Stimulated activated naive B cell treated with anti-CD40 and anti-IgM and Interleukin-4, amounts not matched to agents 10 μg/mL and 1 μg/mL and 100 μg/mL, for 72 hours (primary cell): Measurements from ENCODE around the gene SIRPB2.

ENCODE experiments used
- ATAC-seq, 2 donors: fragments of 150-1000 bp; cut with Tn5 transposase; replicated peaks; 2 replicates each; pipeline ENCODE4 v1.10.0; 2021; ENCODE audit warnings: moderate library complexity in 1 of 2
- DNase-seq: peaks from one replicate; pipeline ENCODE4 v3.0.0; 2021
- H3K27ac Mint-ChIP-seq: one replicate; pipeline ENCODE4 v1.8.0; 2022; ENCODE audit warnings: mild to moderate bottlenecking, mixed read lengths
- H3K27me3 Mint-ChIP-seq, 2 donors: one replicate each; pipeline ENCODE4 v1.8.0; 2022; ENCODE audit warnings: mixed read lengths in 2 of 2
- H3K36me3 Mint-ChIP-seq, 2 donors: one replicate each; pipeline ENCODE4 v1.8.0; 2022; ENCODE audit warnings: mixed read lengths in 2 of 2, mild to moderate bottlenecking in 1 of 2
- H3K4me1 Mint-ChIP-seq, 2 donors: one replicate each; pipeline ENCODE4 v1.8.0; 2022; ENCODE audit warnings: mixed read lengths in 2 of 2, mild to moderate bottlenecking in 1 of 2
- H3K4me3 Mint-ChIP-seq, 2 donors: one replicate each; pipeline ENCODE4 v1.8.0; 2022; ENCODE audit warnings: mild to moderate bottlenecking in 2 of 2, mixed read lengths in 2 of 2, moderate library complexity in 1 of 2
- H3K9me3 Mint-ChIP-seq, 2 donors: one replicate each; pipeline ENCODE4 v1.8.0; 2022; ENCODE audit warnings: mixed read lengths in 2 of 2, mild to moderate bottlenecking in 1 of 2

SIRPB2 gene

DNA sequence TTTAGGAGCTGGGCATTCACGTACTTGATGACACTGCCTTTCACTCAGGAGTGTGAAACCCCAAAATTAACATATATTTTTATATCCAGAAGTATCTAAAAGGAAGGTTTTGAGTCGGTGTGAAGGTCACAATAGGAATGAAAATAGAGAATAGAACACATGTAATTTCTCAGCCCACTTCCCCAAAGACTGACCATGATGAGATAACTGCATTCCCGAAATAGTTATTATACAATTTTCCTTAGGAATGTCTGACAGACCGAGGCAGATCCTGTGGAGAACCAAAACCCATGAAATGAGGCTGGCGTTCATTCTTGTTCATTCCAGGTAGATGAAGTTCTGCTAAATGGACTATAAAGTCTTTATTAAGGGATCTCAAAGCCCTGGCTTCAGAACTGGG is 34.9 kb downstream of the SIRPB2 start:
- Mint-ChIP-seq H3K27me3 (no peaks in the 10 kb centered on the region), H3K36me3 (peaks cover 68 to 79% of the 10 kb centered on the region in 2 donors), H3K4me3 (no peak overlapping the region), H3K9me3 (peaks cover 4 to 5% of the 10 kb centered on the region in 2 donors), H3K27ac (no peak overlapping the region), H3K4me1 (peaks cover 12% of the 10 kb centered on the region in 2 donors)
- DNase-seq: no peak
- no peak for ATAC-seq

GRCh38 chr20:1450926-1451491 is 40.2 kb downstream of the SIRPB2 start:
- no peak for DNase-seq
- Mint-ChIP-seq H3K36me3 (peaks cover 58 to 59% of the 10 kb centered on the region in 2 donors), H3K4me3 (no peak overlapping the region), H3K27me3 (no peaks in the 10 kb centered on the region), H3K4me1 (peaks cover under 1 to 3% of the 10 kb centered on the region in 2 donors), H3K9me3 (peaks cover 7 to 8% of the 10 kb centered on the region in 2 donors), H3K27ac (no peak overlapping the region)
- no peak for ATAC-seq

DNA sequence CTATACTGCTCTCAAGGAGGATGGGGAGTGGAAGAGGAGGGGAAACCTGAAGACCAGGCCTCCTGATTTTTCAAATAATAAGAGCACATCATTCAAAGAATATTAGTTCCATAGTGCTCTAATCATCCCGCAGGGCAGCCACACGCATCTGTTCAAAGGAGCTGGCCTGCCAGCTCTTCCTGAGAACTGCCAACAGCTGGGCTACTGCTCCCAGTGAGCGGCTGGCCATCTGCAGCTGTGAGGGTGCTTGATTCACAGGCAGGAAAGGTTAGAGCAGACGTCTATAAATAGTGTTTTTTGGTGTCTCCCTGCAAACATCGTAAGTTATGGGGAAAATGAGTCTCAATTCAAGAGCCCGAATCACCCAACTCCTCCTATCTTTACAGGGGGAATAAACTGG is 41.9 kb downstream of the SIRPB2 start:
- H3K27ac Mint-ChIP-seq: no peak overlapping the region
- peaks cover 53 to 62% of the 10 kb centered on the region in 2 donors for H3K36me3 Mint-ChIP-seq
- H3K4me3 Mint-ChIP-seq: no peak overlapping the region
- ATAC-seq (no peak), DNase-seq (no peak)
- peaks cover 7 to 8% of the 10 kb centered on the region in 2 donors for H3K9me3 Mint-ChIP-seq
- no peaks in the 10 kb centered on the region for H3K27me3 Mint-ChIP-seq
- no peaks in the 10 kb centered on the region for H3K4me1 Mint-ChIP-seq

GRCh38 chr20:1448081-1448620 is 43.1 kb downstream of the SIRPB2 start:
- Mint-ChIP-seq H3K9me3 (peaks cover 7 to 8% of the 10 kb centered on the region in 2 donors), H3K4me3 (no peak overlapping the region), H3K4me1 (no peaks in the 10 kb centered on the region), H3K27ac (no peak overlapping the region), H3K27me3 (no peaks in the 10 kb centered on the region), H3K36me3 (peaks cover 48 to 61% of the 10 kb centered on the region in 2 donors)
- DNase-seq: no peak
- ATAC-seq: no peak

DNA sequence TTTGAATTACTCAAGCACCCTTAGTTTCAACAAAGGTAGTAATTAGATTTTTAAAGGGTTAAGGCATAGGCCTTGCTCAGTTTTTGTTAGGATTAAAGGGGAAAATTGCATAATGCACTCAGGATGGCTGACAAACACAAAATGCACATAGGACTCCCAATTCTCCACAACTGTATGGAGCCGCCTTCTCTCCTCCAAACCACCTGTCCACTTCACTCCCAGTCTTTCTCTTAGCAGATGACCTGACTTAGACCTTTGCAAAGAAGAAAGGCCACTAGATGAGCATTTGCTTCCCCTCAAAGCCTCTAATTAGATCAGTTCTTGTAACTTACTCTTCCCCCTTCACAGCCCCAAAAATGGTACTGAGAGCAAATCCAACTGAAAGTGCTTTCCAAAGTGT is 44.7 kb downstream of the SIRPB2 start:
- no peak for ATAC-seq
- Mint-ChIP-seq H3K27ac (peak overlapping the region; percentile 31), H3K36me3 (peaks cover 35 to 59% of the 10 kb centered on the region in 2 donors), H3K27me3 (no peaks in the 10 kb centered on the region), H3K4me3 (no peak overlapping the region), H3K4me1 (no peaks in the 10 kb centered on the region), H3K9me3 (peaks cover 5% of the 10 kb centered on the region in 2 donors)
- no peak for DNase-seq

- Mint-ChIP-seq H3K4me1 (peaks cover 5 to 6% of the 10 kb centered on the region in 2 donors), H3K27ac (no peak overlapping the region), H3K27me3 (no peaks in the 10 kb centered on the region), H3K9me3 (no peaks in the 10 kb centered on the region), H3K36me3 (peaks cover 25 to 59% of the 10 kb centered on the region in 2 donors), H3K4me3 (no peak overlapping the region)
- DNase-seq (no peak), ATAC-seq (no peak)
Measured at GRCh38 chr20:1443085-1443484, 48.1 kb downstream of the SIRPB2 start.

GRCh38 chr20:1442304-1442703 is 48.9 kb downstream of the SIRPB2 start:
- H3K27me3 Mint-ChIP-seq: no peaks in the 10 kb centered on the region
- peaks cover 7 to 9% of the 10 kb centered on the region in 2 donors for H3K4me1 Mint-ChIP-seq
- no peaks in the 10 kb centered on the region for H3K9me3 Mint-ChIP-seq
- H3K27ac Mint-ChIP-seq: no peak overlapping the region
- no peak overlapping the region for H3K4me3 Mint-ChIP-seq
- H3K36me3 Mint-ChIP-seq: peaks cover 24 to 59% of the 10 kb centered on the region in 2 donors
- ATAC-seq: no peak
- DNase-seq: no peak

DNA sequence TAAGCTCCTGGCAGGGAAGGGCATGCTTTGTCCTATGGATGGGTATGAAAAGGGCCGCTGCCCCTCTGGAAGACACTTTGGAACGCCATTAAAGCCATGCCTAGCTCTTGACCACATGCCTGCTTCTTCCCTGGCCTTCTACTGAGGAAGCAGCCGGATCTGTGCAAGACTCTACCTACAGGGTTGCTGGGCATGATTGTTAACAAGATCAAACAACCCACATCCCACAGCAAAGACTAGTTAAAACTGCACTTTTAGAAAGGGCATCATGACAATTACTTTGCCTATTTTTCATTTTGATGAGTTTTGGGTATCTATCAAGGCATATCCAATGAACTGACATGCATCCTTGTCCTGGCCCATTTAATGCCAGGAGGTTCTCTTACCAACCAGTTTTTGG is 50.1 kb downstream of the SIRPB2 start:
- Mint-ChIP-seq H3K4me1 (peaks cover 9 to 13% of the 10 kb centered on the region in 2 donors), H3K9me3 (no peaks in the 10 kb centered on the region), H3K36me3 (peaks cover 20 to 57% of the 10 kb centered on the region in 2 donors), H3K27me3 (no peaks in the 10 kb centered on the region), H3K4me3 (no peak overlapping the region), H3K27ac (no peak overlapping the region)
- DNase-seq: no peak
- no peak for ATAC-seq

- ATAC-seq: peak in 1 of 2 donors; percentile 43
- H3K4me1 Mint-ChIP-seq: peaks cover 11 to 23% of the 10 kb centered on the region in 2 donors
- DNase-seq: no peak
- H3K9me3 Mint-ChIP-seq: no peaks in the 10 kb centered on the region
- no peak overlapping the region for H3K27ac Mint-ChIP-seq
- no peaks in the 10 kb centered on the region for H3K27me3 Mint-ChIP-seq
- peaks cover 15 to 52% of the 10 kb centered on the region in 2 donors for H3K36me3 Mint-ChIP-seq
- H3K4me3 Mint-ChIP-seq: no peak overlapping the region
Measured at GRCh38 chr20:1440024-1440423, 51.2 kb downstream of the SIRPB2 start.

GRCh38 chr20:1438361-1438760 is 52.9 kb downstream of the SIRPB2 start:
- Mint-ChIP-seq H3K27ac (no peak overlapping the region), H3K4me1 (peaks cover 19 to 32% of the 10 kb centered on the region in 2 donors), H3K36me3 (peaks cover 13 to 43% of the 10 kb centered on the region in 2 donors), H3K4me3 (no peak overlapping the region), H3K27me3 (no peaks in the 10 kb centered on the region), H3K9me3 (peaks cover 0 to 2% of the 10 kb centered on the region in 2 donors)
- DNase-seq: no peak
- ATAC-seq: no peak

- DNase-seq (peak; percentile 46), ATAC-seq (peak; percentile 49 to 53)
- Mint-ChIP-seq H3K27me3 (no peaks in the 10 kb centered on the region), H3K9me3 (peaks cover 0 to 2% of the 10 kb centered on the region in 2 donors), H3K36me3 (peaks cover 14 to 39% of the 10 kb centered on the region in 2 donors), H3K27ac (no peak overlapping the region), H3K4me3 (no peak overlapping the region), H3K4me1 (peaks cover 22 to 38% of the 10 kb centered on the region in 2 donors)
Measured at GRCh38 chr20:1437235-1437904, 53.9 kb downstream of the SIRPB2 start.

GRCh38 chr20:1436263-1436662 is 55.0 kb downstream of the SIRPB2 start:
- Mint-ChIP-seq H3K4me1 (peaks cover 28 to 49% of the 10 kb centered on the region in 2 donors), H3K36me3 (peaks cover 14 to 30% of the 10 kb centered on the region in 2 donors), H3K9me3 (peaks cover 0 to 2% of the 10 kb centered on the region in 2 donors), H3K27ac (no peak overlapping the region), H3K4me3 (no peak overlapping the region), H3K27me3 (no peaks in the 10 kb centered on the region)
- ATAC-seq (no peak), DNase-seq (no peak)

- H3K36me3 Mint-ChIP-seq: peaks cover 14 to 27% of the 10 kb centered on the region in 2 donors
- no peak for ATAC-seq
- no peaks in the 10 kb centered on the region for H3K27me3 Mint-ChIP-seq
- H3K4me1 Mint-ChIP-seq: peaks cover 28 to 51% of the 10 kb centered on the region in 2 donors
- DNase-seq: no peak
- no peak overlapping the region for H3K4me3 Mint-ChIP-seq
- H3K9me3 Mint-ChIP-seq: peaks cover 0 to 2% of the 10 kb centered on the region in 2 donors
- peak overlapping the region; percentile 42 for H3K27ac Mint-ChIP-seq
Measured at GRCh38 chr20:1435337-1435699, 55.9 kb downstream of the SIRPB2 start.

GRCh38 chr20:1434571-1435336 is 56.5 kb downstream of the SIRPB2 start:
- Mint-ChIP-seq H3K4me1 (peaks cover 26 to 47% of the 10 kb centered on the region in 2 donors), H3K27me3 (no peaks in the 10 kb centered on the region), H3K27ac (peak overlapping the region; percentile 44), H3K36me3 (peaks cover 10 to 22% of the 10 kb centered on the region in 2 donors), H3K9me3 (peaks cover 0 to 2% of the 10 kb centered on the region in 2 donors), H3K4me3 (no peak overlapping the region)
- ATAC-seq (peak; percentile 93 to 97), DNase-seq (peak; percentile 69)
